ENCODE results near the gene EIF6. TPM values are rescaled to one million over a fixed set of nuclear protein-coding genes. Genes with fewer than 3 reads are reported as not detected.

Gene EIF6
- total RNA-seq, 2 donors from 2014 or later, result 23.0 to 44.3 TPM

Other genes with a start within 250 kb of the EIF6 start
- gene TRPC4AP, start 192.0 kb downstream of the EIF6 start, total RNA-seq, result 10 to 100 TPM; 32.4 to 39.2 TPM
- 10 to 100 TPM; 13.8 to 16.1 TPM for gene EDEM2, start 137.4 kb downstream of the EIF6 start, total RNA-seq
- 10 to 100 TPM; 37.7 to 51.0 TPM for gene PROCR, start 112.7 kb downstream of the EIF6 start, total RNA-seq
- 1 to 10 TPM; 2.2 to 3.8 TPM for gene MMP24, start 58.1 kb downstream of the EIF6 start, total RNA-seq
- gene MMP24OS, start 6.7 kb downstream of the EIF6 start, total RNA-seq, result 10 to 100 TPM; 11.9 to 24.2 TPM
- gene FAM83C, start 7.7 kb upstream of the EIF6 start, total RNA-seq, result not detected
- 10 to 100 TPM; 33.2 to 53.9 TPM for gene UQCC1, start 127.2 kb upstream of the EIF6 start, total RNA-seq
- gene GDF5, start 153.5 kb upstream of the EIF6 start, total RNA-seq, result 1 to 10 TPM in 1 of 2 donors, under 1 TPM in 1; 0.70 to 2.6 TPM
- 10 to 100 TPM; 13.0 to 18.9 TPM for gene CEP250, start 170.8 kb upstream of the EIF6 start, total RNA-seq
- gene C20orf173, start 244.9 kb upstream of the EIF6 start, total RNA-seq, result not detected